ENCODE results near the gene MID2. TPM values are rescaled to one million over a fixed set of nuclear protein-coding genes. Genes with fewer than 3 reads are reported as not detected.
"Not testable (repeated sequence)": the region's sequence is repeated elsewhere in the genome, so short reads cannot be mapped to it uniquely, and the experiment has no call there.

Gene MID2
- total RNA-seq, 4 donors from 2014 or later = 37.9 to 55.3 (median 46.5) TPM

GRCh38 chrX:107851215-107851614 is 25.5 kb downstream of the MID2 start:
- TF ChIP-seq CTCF (IDR thresholded peaks at IDR 0.05) (no peak), POLR2A (IDR thresholded peaks at IDR 0.05) (no peak)
- DNase-seq = no peak
- Histone ChIP-seq H3K27ac (no peak overlapping the region), H3K9me3 (no peaks in the 10 kb centered on the region), H3K36me3 (no peaks in the 10 kb centered on the region), H3K4me3 (replicated peaks in 1 of 3) (no peak overlapping the region), H3K27me3 (no peaks in the 10 kb centered on the region), H3K4me1 (peaks cover 0 to 13% of the 10 kb centered on the region in 2 donors)
- 77 to 97% methylated on average over 2 of the region's 2 CpGs for WGBS, 2 donors
- intact Hi-C loops (cut with DNase I) = no loop called here

- H3K36me3 ChIP-seq; H3K27ac ChIP-seq; DNase-seq; intact Hi-C loops (cut with DNase I); H3K9me3 ChIP-seq; H3K27me3 ChIP-seq; H3K4me3 ChIP-seq (replicated peaks in 1 of 3): not testable (repeated sequence)
- H3K4me1 ChIP-seq = peaks cover 0 to 13% of the 10 kb centered on the region in 2 donors
- WGBS, 2 donors = 98 to 99% methylated on average over 7 of the region's 7 CpGs
These were observed 26.0 kb downstream of the MID2 start for GRCh38 chrX:107851665-107852064.

- intact Hi-C loops (cut with DNase I) = no loop called here
- Histone ChIP-seq H3K4me1 (no peaks in the 10 kb centered on the region), H3K27ac (no peak overlapping the region), H3K27me3 (no peaks in the 10 kb centered on the region), H3K36me3 (no peaks in the 10 kb centered on the region), H3K9me3 (no peaks in the 10 kb centered on the region), H3K4me3 (replicated peaks in 1 of 3) (no peak overlapping the region)
- TF ChIP-seq CTCF (IDR thresholded peaks at IDR 0.05) (no peak), POLR2A (IDR thresholded peaks at IDR 0.05) (no peak)
- no peak for DNase-seq
These were observed 30.6 kb downstream of the MID2 start for GRCh38 chrX:107856289-107856688.

GRCh38 chrX:107857041-107857440 is 31.4 kb downstream of the MID2 start:
- WGBS, 2 donors = 93 to 98% methylated on average over 5 of the region's 5 CpGs
- H3K9me3 ChIP-seq; H3K36me3 ChIP-seq; DNase-seq; H3K4me1 ChIP-seq; H3K27me3 ChIP-seq; H3K4me3 ChIP-seq (replicated peaks in 1 of 3); intact Hi-C loops (cut with DNase I); H3K27ac ChIP-seq: not testable (repeated sequence)

- Histone ChIP-seq H3K4me3 (replicated peaks in 1 of 3) (no peak overlapping the region), H3K27ac (no peak overlapping the region)
These were observed 32.2 kb downstream of the MID2 start for GRCh38 chrX:107857837-107858236.

GRCh38 chrX:107861056-107861455 is 35.4 kb downstream of the MID2 start:
- intact Hi-C loops (cut with DNase I) = no loop called here
- WGBS, 2 donors = 97 to 99% methylated on average over 4 of the region's 4 CpGs
- H3K27ac ChIP-seq = no peak overlapping the region

More at GRCh38 chrX:107857837-107858236, 32.2 kb downstream of the MID2 start:
- Histone ChIP-seq H3K36me3 (no peaks in the 10 kb centered on the region), H3K9me3 (no peaks in the 10 kb centered on the region), H3K4me1 (no peaks in the 10 kb centered on the region), H3K27me3 (no peaks in the 10 kb centered on the region)
- intact Hi-C loops (cut with DNase I) = no loop called here
- 95% methylated on average over 5 of the region's 5 CpGs for WGBS, 2 donors
- DNase-seq = no peak
- no peak for TF ChIP-seq CTCF (IDR thresholded peaks at IDR 0.05)
- TF ChIP-seq POLR2A (IDR thresholded peaks at IDR 0.05) = no peak

More at GRCh38 chrX:107861056-107861455, 35.4 kb downstream of the MID2 start:
- no peak for DNase-seq
- Histone ChIP-seq H3K9me3 (no peaks in the 10 kb centered on the region), H3K27me3 (no peaks in the 10 kb centered on the region), H3K4me3 (replicated peaks in 1 of 3) (no peak overlapping the region), H3K36me3 (no peaks in the 10 kb centered on the region), H3K4me1 (no peaks in the 10 kb centered on the region)
- TF ChIP-seq POLR2A (IDR thresholded peaks at IDR 0.05) (no peak), CTCF (IDR thresholded peaks at IDR 0.05) (no peak)

Measured in thyroid gland (tissue), 4 donors.